ENCODE results near the gene THAP2. TPM values are rescaled to one million over a fixed set of nuclear protein-coding genes. Genes with fewer than 3 reads are reported as not detected.
"Not testable (repeated sequence)": the region's sequence is repeated elsewhere in the genome, so short reads cannot be mapped to it uniquely, and the experiment has no call there.

Gene THAP2
- total RNA-seq, 2 donors from 2014 or later, result 5.2 to 9.2 TPM

- peaks cover 10% of the 10 kb centered on the region for H3K36me3 Mint-ChIP-seq
- H3K27ac Mint-ChIP-seq, result no peak overlapping the region
- no peak for ATAC-seq
- H3K27me3 Mint-ChIP-seq, result no peaks in the 10 kb centered on the region
- H3K9me3 Mint-ChIP-seq, result no peaks in the 10 kb centered on the region
- peaks cover 11 to 14% of the 10 kb centered on the region in 2 donors for H3K4me1 Mint-ChIP-seq (ENCODE audit: low read depth in 2 of 2)
- no peak for DNase-seq (ENCODE audit: low spot score)
- no peak overlapping the region for H3K4me3 Mint-ChIP-seq
Observed at GRCh38 chr12:71695782-71696181, 31.7 kb downstream of the THAP2 start.

GRCh38 chr12:71702181-71702580 lies 38.1 kb downstream of the THAP2 start:
- H3K36me3 Mint-ChIP-seq; ATAC-seq; DNase-seq (ENCODE audit: low spot score); H3K27ac Mint-ChIP-seq; H3K4me1 Mint-ChIP-seq (ENCODE audit: low read depth in 2 of 2); H3K9me3 Mint-ChIP-seq; H3K4me3 Mint-ChIP-seq; H3K27me3 Mint-ChIP-seq: not testable (repeated sequence)

GRCh38 chr12:71702590-71702989 lies 38.5 kb downstream of the THAP2 start:
- no peak overlapping the region for H3K4me3 Mint-ChIP-seq
- peaks cover 10% of the 10 kb centered on the region for H3K36me3 Mint-ChIP-seq
- ATAC-seq (no peak), DNase-seq (ENCODE audit: low spot score) (no peak)
- H3K27me3 Mint-ChIP-seq, result no peaks in the 10 kb centered on the region
- H3K27ac Mint-ChIP-seq, result no peak overlapping the region
- H3K9me3 Mint-ChIP-seq, result no peaks in the 10 kb centered on the region
- no peaks in the 10 kb centered on the region for H3K4me1 Mint-ChIP-seq (ENCODE audit: low read depth in 2 of 2)

DNA sequence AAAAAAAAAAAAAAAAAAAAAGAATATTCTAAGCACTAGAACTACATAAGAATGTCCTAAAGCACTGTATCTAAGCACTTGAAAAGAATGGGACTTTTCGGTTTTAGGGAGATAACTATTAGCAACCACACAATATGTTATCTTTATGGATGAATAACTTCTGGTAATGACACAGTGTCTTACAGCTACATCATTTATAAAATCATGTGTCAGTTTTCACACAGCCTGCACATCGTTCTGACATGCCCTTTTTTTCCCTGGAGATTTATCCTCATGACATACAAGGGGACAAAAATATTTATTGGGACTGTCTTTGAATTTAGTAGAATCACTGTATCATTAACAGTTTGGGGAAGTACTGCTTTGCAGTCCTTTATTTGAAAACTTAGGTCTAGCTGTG lies 39.1 kb downstream of the THAP2 start:
- H3K4me1 Mint-ChIP-seq (ENCODE audit: low read depth in 2 of 2), result no peaks in the 10 kb centered on the region
- H3K9me3 Mint-ChIP-seq, result no peaks in the 10 kb centered on the region
- H3K27me3 Mint-ChIP-seq, result no peaks in the 10 kb centered on the region
- ATAC-seq (no peak), DNase-seq (ENCODE audit: low spot score) (no peak)
- peaks cover 8% of the 10 kb centered on the region for H3K36me3 Mint-ChIP-seq
- H3K27ac Mint-ChIP-seq, result no peak overlapping the region
- H3K4me3 Mint-ChIP-seq, result no peak overlapping the region

- ATAC-seq, result no peak
- Mint-ChIP-seq H3K27ac (no peak overlapping the region), H3K4me3 (no peak overlapping the region), H3K4me1 (ENCODE audit: low read depth in 2 of 2) (no peaks in the 10 kb centered on the region), H3K27me3 (no peaks in the 10 kb centered on the region), H3K9me3 (no peaks in the 10 kb centered on the region), H3K36me3 (peaks cover 4% of the 10 kb centered on the region)
- no peak for DNase-seq (ENCODE audit: low spot score)
Observed at GRCh38 chr12:71704920-71705319, 40.8 kb downstream of the THAP2 start.

GRCh38 chr12:71708658-71709057 lies 44.6 kb downstream of the THAP2 start:
- Mint-ChIP-seq H3K36me3 (peaks cover 25% of the 10 kb centered on the region), H3K4me1 (ENCODE audit: low read depth in 2 of 2) (no peaks in the 10 kb centered on the region), H3K27me3 (peaks cover 8 to 19% of the 10 kb centered on the region in 2 donors), H3K9me3 (peaks cover 18% of the 10 kb centered on the region), H3K4me3 (no peak overlapping the region), H3K27ac (no peak overlapping the region)
- DNase-seq (ENCODE audit: low spot score), result no peak
- no peak for ATAC-seq

DNA sequence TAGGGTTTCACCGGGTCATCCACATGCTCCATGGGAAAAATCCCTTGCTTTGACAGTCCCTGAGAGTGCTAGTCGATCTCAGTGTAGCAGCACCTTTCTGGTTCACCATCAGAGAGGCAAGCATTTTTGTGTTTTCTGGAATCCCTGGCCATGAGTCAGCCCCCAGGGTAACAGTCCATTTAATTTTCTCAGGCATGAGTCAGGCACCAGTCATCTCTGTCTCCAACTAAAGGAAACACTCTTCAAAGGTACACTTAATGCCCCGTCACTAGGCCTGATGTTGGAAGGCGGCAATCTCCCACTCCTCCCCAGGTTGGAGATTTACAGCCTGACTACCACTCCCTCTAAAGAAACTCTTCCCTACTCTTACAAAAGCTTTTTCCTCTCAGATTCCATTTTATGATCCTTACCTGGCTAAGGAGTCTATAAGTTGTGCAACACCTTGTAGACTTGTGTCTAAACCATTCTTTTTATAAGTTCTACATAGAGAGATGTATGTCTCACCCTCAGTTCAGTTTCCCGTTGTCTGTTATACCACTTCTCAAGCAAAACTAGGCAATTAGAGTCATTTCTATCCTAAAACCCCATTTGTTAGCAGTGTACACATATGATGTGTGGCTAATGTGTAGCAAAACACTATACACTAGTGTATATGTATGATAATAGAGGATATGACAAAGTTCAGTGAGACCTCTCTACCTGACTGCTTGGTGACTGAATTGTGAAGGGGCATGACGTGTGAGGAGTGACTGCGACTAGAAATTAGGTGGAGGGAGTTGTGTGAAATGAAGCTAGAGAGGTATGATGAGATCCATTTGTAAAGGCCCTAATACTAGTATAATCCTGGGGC lies 46.4 kb downstream of the THAP2 start:
- Mint-ChIP-seq H3K36me3 (peaks cover 32% of the 10 kb centered on the region), H3K4me3 (no peak overlapping the region), H3K27me3 (peaks cover 11 to 19% of the 10 kb centered on the region in 2 donors), H3K27ac (no peak overlapping the region), H3K9me3 (peaks cover 22% of the 10 kb centered on the region), H3K4me1 (ENCODE audit: low read depth in 2 of 2) (no peaks in the 10 kb centered on the region)
- DNase-seq (ENCODE audit: low spot score) (no peak), ATAC-seq (no peak)

- Mint-ChIP-seq H3K4me1 (ENCODE audit: low read depth in 2 of 2) (no peaks in the 10 kb centered on the region), H3K4me3 (no peak overlapping the region), H3K9me3 (peaks cover 3% of the 10 kb centered on the region), H3K27ac (no peak overlapping the region), H3K27me3 (peaks cover 3 to 7% of the 10 kb centered on the region in 2 donors), H3K36me3 (peaks cover 8% of the 10 kb centered on the region)
- no peak for DNase-seq (ENCODE audit: low spot score)
- no peak for ATAC-seq
Observed at GRCh38 chr12:71718611-71719010, 54.5 kb downstream of the THAP2 start.

DNA sequence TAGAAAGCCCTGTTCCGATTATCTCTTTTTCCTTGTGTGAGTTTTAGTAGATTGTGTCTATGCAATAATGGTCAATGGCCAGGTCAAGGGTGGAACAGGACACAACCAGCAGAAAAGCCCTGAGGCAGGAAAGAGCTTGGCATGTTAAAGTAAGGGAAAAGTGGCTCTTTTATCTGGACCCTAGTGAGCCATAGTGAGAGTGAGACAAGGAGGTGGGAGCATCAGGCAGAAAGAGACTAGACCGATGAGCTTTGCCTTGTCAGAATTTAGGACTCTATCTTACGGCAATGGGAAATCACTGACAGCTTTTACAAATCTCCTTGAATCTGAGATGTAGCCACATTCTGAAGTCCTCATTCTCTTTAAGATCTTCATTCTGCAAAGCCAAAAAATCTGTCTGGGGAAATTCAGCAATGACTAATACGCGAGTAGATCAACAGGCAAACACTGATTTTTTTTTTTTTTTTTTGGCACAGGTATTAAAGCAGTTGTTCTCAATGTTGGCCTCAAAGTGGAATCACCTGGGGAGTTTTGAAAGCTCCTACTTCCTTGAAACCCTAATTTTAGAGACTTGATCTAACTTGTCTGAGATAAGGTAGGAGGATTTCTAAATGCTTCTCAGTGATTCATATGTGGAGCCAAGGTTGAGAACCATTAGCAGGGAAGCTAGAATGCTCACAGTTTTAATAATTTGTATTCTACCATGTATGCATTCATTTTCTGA lies 55.7 kb downstream of the THAP2 start:
- Mint-ChIP-seq H3K4me3 (no peak overlapping the region), H3K27me3 (peaks cover 0 to 7% of the 10 kb centered on the region in 2 donors), H3K4me1 (ENCODE audit: low read depth in 2 of 2) (no peaks in the 10 kb centered on the region), H3K27ac (no peak overlapping the region), H3K9me3 (no peaks in the 10 kb centered on the region), H3K36me3 (no peaks in the 10 kb centered on the region)
- DNase-seq (ENCODE audit: low spot score) (no peak), ATAC-seq (no peak)

GRCh38 chr12:71721783-71722505 lies 57.8 kb downstream of the THAP2 start:
- ATAC-seq (no peak), DNase-seq (ENCODE audit: low spot score) (no peak)
- H3K36me3 Mint-ChIP-seq, result no peaks in the 10 kb centered on the region
- peaks cover 7 to 8% of the 10 kb centered on the region in 2 donors for H3K27me3 Mint-ChIP-seq
- no peak overlapping the region for H3K27ac Mint-ChIP-seq
- no peaks in the 10 kb centered on the region for H3K4me1 Mint-ChIP-seq (ENCODE audit: low read depth in 2 of 2)
- no peak overlapping the region for H3K4me3 Mint-ChIP-seq
- H3K9me3 Mint-ChIP-seq, result no peaks in the 10 kb centered on the region

DNA sequence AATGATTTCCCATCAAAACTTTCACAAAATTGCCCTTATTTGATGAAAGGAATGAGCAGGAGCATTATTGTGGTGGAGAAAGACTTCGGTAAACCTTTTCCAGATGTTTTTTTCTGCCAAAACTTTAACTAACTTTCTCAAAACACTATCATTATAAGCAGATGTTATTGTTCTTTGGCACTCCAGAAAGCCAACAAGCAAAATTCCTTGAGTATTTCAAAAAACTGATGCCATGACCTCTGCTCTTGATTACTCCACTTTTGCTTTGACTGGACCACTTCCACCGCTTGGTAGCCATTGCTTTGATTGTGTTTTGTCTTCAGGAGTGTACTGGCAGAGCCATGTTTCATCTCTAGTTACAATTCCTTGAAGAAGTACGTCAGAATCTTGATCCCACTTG lies 60.9 kb downstream of the THAP2 start:
- Mint-ChIP-seq H3K9me3 (no peaks in the 10 kb centered on the region), H3K4me1 (ENCODE audit: low read depth in 2 of 2) (no peaks in the 10 kb centered on the region), H3K4me3 (no peak overlapping the region), H3K27ac (no peak overlapping the region), H3K27me3 (peaks cover 0 to 8% of the 10 kb centered on the region in 2 donors), H3K36me3 (no peaks in the 10 kb centered on the region)
- no peak for ATAC-seq
- no peak for DNase-seq (ENCODE audit: low spot score)

GRCh38 chr12:71726548-71726947 lies 62.4 kb downstream of the THAP2 start:
- no peaks in the 10 kb centered on the region for H3K4me1 Mint-ChIP-seq (ENCODE audit: low read depth in 2 of 2)
- no peak overlapping the region for H3K4me3 Mint-ChIP-seq
- ATAC-seq, result no peak
- H3K9me3 Mint-ChIP-seq, result no peaks in the 10 kb centered on the region
- no peak overlapping the region for H3K27ac Mint-ChIP-seq
- no peak for DNase-seq (ENCODE audit: low spot score)
- H3K36me3 Mint-ChIP-seq, result no peaks in the 10 kb centered on the region
- H3K27me3 Mint-ChIP-seq, result peaks cover 0 to 13% of the 10 kb centered on the region in 2 donors

GRCh38 chr12:71727958-71728357 lies 63.9 kb downstream of the THAP2 start:
- DNase-seq (ENCODE audit: low spot score) (no peak), ATAC-seq (no peak)
- peaks cover 0 to 13% of the 10 kb centered on the region in 2 donors for H3K27me3 Mint-ChIP-seq
- H3K4me3 Mint-ChIP-seq, result no peak overlapping the region
- H3K4me1 Mint-ChIP-seq (ENCODE audit: low read depth in 2 of 2), result no peaks in the 10 kb centered on the region
- no peak overlapping the region for H3K27ac Mint-ChIP-seq
- no peaks in the 10 kb centered on the region for H3K9me3 Mint-ChIP-seq
- no peaks in the 10 kb centered on the region for H3K36me3 Mint-ChIP-seq
